ENCODE data around the gene PKNOX1.
"Not testable (repeated sequence)": the region's sequence is repeated elsewhere in the genome, so short reads cannot be mapped to it uniquely, and the experiment has no call there.

PKNOX1 gene

GRCh38 chr21:43045876-43046821, 71.8 kb downstream of the PKNOX1 start:
- DNase-seq (ENCODE audit: low read depth in 2 of 3, low spot score in 1 of 3) = not testable (repeated sequence)

DNA sequence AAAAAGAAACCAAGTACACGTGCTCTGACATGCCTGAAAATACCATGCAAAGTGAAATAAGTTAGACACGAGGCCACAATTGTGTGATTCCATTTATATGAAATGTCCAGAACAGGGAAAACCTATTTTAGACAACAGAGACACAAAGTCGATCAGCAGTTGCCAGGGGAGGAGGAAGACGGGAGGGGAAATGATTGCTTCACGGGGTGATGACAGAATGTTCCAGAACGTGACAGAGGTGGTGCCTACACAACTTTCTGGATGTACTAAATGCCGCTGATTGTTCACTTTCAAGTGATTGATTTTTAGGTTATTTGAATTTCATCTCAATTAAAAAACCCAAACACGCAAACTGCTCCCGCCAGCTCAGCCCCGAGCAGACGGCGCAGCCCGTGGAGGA, 78.8 kb downstream of the PKNOX1 start:
- DNase-seq (ENCODE audit: low read depth in 2 of 3, low spot score in 1 of 3) = not testable (repeated sequence)

DNA sequence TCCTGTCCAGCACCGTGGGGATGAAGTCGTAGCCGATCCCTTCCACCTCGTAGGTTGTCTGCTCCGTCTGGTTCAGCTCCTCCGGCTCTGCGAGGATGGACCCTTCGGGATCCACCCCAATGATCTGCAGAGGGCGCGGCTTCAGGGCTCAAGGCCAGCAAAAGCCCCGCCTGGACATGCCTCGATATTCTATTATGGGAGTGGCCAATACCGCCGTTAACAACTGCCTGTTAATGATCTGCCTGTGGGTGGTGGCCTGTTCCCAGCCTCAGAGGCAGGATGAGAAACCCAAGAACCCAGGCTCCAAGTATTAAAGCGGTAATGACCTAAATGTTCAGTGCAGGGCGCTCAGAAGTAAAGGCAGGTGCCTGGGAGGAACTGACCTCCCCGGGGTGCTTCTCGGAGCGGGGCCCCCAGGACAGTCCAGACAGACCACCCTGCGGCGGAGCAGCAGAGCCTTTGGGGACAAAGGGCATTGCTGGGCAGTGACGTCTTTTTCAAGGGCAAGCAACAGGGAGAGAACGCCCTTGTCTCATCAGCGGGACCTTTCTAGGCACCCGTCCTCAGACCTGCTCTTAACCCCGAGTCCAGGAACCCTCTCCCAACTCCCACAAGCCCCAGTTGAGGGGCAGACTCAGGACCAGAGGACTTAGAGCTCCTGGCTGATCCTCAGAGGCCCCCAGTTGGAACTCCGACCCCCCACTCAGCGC, 88.7 kb downstream of the PKNOX1 start:
- not testable (repeated sequence) for DNase-seq (ENCODE audit: low read depth in 2 of 3, low spot score in 1 of 3)

- not testable (repeated sequence) for DNase-seq (ENCODE audit: low read depth in 2 of 3, low spot score in 1 of 3)
Observed at GRCh38 chr21:43064265-43064917, 90.0 kb downstream of the PKNOX1 start.

GRCh38 chr21:43065991-43066390, 91.6 kb downstream of the PKNOX1 start:
- DNase-seq (ENCODE audit: low read depth in 2 of 3, low spot score in 1 of 3) = not testable (repeated sequence)

GRCh38 chr21:43066690-43067089, 92.3 kb downstream of the PKNOX1 start:
- not testable (repeated sequence) for DNase-seq (ENCODE audit: low read depth in 2 of 3, low spot score in 1 of 3)

DNA sequence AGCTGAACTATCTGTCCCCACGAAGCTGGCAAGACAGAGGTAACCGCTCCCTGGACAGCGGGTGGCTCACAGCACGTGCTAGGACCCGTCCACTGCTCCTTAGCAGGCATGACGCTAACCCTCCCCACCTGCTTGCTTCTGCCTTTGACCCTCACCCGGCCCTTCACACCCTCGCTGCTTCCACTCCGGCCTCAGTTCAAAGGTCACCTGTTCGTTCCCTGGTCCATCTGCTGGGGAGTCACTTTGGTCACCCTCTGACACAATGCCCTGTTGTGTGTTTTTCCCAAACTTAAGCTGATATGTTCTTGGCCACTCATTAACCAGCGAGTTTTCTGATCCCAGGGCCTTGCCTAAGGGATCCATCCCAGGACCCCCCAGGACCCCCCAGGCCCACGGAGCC, 93.7 kb downstream of the PKNOX1 start:
- DNase-seq (ENCODE audit: low read depth in 2 of 3, low spot score in 1 of 3) = not testable (repeated sequence)

DNA sequence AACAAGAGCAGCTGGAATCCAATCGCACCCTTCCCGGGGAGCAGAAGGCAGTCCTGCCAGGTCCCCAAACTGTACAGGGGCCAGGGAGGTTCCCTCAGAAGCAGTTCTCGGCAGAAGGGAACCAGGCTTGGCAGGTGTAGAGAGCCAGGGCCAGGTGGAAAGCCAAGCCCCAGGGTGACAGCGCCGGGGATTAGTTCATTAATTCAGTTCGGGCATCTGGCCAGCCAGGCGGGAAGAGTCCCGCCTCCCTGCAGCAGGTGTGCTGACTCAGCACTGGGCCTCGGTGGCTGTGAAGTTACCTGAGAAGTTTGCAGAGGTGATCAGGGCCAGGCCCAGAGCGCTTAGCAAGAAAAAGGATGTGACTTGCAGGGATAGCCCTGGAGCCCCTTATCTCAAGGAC, 95.3 kb downstream of the PKNOX1 start:
- not testable (repeated sequence) for DNase-seq (ENCODE audit: low read depth in 2 of 3, low spot score in 1 of 3)

GRCh38 chr21:43072742-43073141, 98.4 kb downstream of the PKNOX1 start:
- not testable (repeated sequence) for DNase-seq (ENCODE audit: low read depth in 2 of 3, low spot score in 1 of 3)

DNA sequence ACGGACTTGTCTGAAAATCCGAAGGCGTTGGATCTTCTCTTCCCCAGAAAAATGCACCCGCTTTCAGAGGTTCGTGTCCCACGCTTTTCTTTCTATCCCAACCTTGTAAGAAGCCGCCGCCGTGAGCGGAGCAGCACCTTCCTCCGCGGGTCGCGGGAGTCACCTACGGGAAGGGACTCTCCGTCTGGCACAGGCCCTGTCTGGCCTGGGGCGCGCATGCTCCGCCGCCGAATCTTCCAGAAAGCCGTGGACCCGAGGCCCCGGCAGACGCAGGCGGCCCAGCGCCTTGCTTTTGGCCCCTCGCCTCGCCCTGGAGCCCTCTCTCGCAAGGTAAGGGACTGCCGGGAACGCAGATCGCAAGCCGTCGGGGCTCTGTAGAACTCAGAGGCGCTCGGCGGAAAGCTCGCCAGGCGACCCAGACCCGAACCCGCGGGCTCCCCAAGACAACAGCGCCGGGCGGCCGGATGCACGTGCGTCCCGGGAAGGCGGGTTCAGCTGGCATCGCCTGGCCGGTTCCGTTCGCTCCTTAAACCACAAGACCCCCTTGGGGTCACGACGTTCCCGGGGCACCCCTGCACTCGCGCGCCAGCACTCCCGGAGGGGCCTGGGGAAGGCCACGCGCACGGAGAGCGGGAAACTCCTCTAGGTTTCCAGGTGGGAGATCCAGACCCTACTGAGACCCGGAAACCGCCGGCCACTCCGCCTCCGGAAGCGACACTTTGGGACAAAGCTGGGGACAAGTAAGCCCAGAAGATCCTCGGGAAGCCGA, 100.2 kb downstream of the PKNOX1 start:
- not testable (repeated sequence) for DNase-seq (ENCODE audit: low read depth in 2 of 3, low spot score in 1 of 3)

DNA sequence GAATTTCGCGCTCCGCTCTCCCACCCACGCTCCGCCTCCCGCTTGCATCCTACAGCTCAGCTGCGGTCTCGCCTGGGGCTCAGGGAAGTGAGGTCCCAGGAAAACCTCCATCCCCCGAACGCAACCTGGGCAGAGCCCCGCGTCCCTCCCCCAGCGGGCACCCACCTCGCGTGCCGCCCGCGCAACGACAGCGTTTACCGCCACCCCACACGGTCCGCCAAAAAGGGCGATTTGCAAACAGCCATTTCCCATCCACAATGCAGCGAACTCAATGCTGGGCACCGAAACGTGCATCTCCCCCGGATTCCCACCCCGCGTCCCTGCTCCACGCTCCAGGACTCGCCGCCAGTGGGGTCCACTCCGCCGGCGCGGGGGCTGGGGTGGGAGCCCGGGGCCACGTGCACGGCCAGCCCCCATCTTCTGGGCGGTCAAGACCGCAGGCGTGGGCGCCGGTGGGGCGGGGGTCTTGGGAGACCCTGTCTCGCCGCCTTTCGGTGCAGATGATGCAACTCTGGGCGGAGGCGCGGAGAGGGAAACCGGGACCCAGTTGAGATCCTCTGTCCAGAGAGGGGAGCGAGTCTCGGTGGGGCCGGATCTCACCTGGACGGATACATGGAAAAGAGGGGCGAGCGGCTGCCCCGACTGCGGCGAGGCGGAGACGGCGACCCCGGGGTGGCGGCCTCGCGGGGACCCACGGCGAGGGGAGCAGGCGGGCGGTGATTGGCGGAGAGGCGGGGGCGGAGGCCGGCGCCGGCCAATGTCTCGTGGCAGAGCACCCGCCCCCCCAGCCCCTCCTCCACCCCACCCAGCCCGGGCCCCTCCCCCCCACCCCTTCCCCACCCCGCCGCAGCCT, 101.0 kb downstream of the PKNOX1 start, which contains the start of gene CBS:
Gene CBS (minus strand): TSS at position 666 of the 853 bp plus-strand sequence. CDS start 3,642 bp downstream, outside the sequence.
- not testable (repeated sequence) for DNase-seq (ENCODE audit: low read depth in 2 of 3, low spot score in 1 of 3)

GRCh38 chr21:43076023-43076637, 101.8 kb downstream of the PKNOX1 start:
- DNase-seq (ENCODE audit: low read depth in 2 of 3, low spot score in 1 of 3) = not testable (repeated sequence)

GRCh38 chr21:43076643-43077042, 102.3 kb downstream of the PKNOX1 start:
- not testable (repeated sequence) for DNase-seq (ENCODE audit: low read depth in 2 of 3, low spot score in 1 of 3)

DNA sequence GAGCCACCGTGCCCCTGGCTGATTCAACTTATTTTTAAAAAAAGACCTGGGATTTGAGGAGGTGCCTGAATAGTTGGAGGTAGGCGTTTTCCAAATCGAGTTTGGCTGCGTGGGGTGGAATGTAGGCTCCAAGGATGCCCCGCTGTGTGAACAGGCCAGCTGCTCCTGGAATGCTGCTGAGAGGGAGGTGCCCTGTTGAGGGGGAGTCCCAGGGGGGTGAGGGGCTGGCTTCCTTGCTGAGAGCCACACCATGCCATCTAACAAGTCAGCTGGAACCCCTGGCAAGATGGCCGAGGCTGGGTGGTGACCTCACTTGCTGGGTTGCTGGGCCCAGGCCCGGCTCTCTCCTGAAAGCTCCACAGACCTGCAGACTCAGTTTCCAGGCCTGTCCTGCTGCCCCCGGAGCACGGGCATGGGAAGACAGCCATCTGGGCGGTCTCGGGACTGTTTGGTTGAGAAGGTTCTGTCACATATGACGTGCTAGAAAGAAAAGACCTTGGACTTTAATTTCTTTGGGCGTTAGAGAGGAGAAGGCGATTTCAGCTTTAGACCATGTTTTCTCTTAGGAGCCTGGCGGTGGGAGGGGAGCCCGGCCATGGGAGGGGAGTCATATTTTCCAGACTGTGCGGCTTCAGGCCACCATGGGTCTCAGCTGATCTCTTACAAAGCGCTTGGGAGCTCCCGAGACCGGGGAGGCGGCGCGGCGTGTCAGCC, 108.4 kb downstream of the PKNOX1 start:
- DNase-seq (ENCODE audit: low read depth in 2 of 3, low spot score in 1 of 3) = not testable (repeated sequence)
